Endometrial microvascular endothelial cells (primary cell): Measurements from ENCODE around the gene MR1. TPM values are rescaled to one million over a fixed set of nuclear protein-coding genes. Genes with fewer than 3 reads are reported as not detected.

ENCODE experiments used
- in situ Hi-C: cut with HindIII; loops from 2 replicates; pipeline ENCODE4 v1.10.0; 2017; ENCODE audit warnings: low sequenced_read_pairs, low pct_unique_long_range_greater_than_20kb; ENCODE audit errors: inconsistent ontology term
- total RNA-seq: library from RNA; depleted of rRNA; stranded (reverse); fragments of >200 nt; gene quantifications from one replicate; pipeline ENCODE4 v1.2.3, GENCODE V29; 2015; ENCODE audit errors: inconsistent ontology term

Gene MR1
- total RNA-seq = 13.8 TPM

DNA sequence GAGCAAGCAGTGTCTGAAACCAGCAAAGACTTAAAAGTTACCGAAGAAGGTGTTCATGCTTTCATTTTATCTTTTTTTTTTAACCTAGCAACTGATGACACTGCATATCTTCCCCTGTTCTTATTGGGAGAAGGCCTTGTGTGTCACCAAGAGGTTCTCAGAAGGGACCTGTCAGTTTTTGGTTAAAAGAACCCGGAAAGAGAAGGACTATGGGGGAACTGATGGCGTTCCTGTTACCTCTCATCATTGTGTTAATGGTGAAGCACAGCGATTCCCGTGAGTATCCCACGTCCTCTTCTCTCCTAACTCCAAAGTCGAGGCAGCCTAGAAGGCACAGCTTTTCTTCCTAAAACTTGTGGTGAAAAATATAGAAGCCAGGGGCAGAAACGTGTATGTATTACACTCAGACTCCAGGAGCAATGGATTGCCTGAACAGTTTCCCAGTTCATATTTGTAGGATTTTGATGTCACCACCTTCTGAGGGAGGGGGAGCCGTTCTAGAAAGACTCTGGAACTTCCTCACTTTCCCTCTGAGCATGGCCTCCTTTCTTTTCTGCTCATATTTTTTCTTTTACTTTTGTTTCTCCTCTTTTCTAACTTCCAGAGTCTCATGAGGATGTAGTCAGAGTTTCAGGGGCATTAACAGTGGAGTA, at the start of gene MR1:
MR1 (plus strand) TSS at position 185 of the 653 bp plus-strand sequence; CDS start at position 210, 25 bp downstream.
- in situ Hi-C loops = no loop called here

DNA sequence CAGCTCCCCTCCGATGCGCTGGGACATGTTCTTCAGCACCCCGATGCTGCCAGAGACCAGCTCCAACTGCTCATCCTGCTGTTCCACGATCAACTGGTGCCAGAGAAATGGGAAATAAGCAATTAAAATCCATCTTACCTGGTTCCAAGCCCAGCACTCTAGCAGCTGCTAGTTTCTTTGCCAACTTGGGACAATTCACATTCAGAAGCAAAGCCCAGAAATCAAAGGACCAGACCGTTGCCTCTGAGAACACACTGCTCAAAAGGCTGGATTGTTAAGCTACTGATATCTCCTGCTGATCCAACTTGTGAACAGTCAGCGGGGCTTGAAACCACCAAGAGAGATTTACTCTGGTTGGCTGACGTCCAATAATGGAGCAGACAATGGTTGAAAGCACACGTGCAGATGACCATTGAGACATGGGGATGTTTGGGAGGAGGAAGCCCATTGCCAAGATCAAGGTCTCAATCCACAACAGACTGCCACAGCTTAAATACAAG, 45.5 kb upstream of the MR1 start:
- in situ Hi-C loops = no loop called here

DNA sequence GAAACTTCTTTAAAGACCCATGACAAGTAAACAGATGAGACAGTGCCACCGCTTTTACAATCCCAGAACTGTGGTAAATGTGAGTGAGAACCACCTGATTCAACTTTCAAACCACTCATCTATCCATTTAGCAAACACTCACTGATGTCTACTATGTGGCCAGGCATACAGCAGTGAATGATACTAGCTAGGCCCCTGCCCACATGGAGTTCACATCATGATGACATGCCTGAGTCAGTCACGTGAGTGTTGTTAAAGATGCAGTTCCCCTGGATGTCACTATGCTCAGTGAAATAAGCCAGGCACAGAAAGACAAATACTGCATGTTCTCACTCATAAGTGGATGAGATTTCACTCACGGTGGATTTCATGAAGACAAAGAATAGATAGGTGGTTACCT, 39.5 kb upstream of the MR1 start:
- in situ Hi-C loops = no loop called here

DNA sequence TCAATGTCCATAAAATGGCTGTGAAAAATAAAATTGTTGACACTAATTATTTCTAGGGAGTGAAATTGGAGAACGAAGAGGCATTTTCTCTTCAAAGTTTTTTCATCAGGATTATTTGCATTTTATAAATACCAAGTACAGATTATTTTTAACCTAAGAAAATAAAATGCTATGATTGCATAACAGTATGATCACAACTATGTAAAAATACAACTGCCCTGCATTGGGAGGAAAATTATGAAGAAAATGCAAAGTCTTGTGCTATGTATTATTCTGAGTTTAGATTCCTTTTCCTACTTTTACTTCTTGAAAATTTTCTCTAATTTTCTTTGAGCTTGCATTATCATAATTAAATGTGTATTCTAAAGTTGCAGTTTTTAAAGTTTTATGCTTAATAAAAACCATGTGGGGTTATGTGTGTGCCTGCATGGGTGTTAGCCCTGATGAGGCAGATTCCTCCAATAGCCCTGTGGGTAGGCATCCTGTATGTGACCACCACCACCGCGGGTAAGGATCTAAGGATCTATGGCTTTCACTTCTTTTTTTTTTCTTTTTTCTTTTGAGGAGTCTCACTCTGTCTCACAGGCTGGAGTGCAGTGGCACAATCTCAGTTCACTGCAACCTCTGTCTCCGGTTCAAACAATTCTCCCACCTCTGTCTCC, 35.8 kb upstream of the MR1 start:
- in situ Hi-C loops = no loop called here

DNA sequence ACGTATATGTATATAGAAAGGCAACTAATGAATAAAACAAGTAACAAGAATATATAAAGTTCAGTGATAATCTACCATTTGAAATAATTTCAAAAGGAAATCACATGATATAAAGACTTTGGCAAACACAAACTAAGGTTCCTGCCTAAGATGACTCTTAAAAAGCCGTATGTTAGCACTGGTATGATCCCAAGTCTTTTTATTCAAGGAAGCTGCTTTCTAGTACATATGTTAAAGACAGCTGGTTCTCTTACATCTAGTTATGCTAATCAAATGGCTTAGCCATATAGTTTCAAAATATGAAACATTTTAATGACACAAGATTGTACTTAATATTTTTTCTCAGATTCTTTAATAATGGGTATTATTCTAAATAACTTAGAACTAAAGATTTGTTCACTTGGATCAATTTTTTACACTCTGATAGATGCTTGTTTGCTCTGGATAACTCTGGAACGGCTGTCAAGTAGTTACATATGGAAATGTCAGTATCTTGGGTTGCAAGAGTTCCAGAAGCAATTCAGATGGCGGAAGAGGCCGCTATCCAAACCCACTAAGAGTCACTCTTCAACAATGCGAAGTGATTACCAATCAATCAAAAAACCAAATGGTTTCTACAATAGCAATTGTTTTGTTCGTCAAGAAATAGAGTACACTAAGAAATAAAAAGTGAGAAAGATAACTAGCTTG, 32.5 kb upstream of the MR1 start:
- in situ Hi-C loops = no loop called here

DNA sequence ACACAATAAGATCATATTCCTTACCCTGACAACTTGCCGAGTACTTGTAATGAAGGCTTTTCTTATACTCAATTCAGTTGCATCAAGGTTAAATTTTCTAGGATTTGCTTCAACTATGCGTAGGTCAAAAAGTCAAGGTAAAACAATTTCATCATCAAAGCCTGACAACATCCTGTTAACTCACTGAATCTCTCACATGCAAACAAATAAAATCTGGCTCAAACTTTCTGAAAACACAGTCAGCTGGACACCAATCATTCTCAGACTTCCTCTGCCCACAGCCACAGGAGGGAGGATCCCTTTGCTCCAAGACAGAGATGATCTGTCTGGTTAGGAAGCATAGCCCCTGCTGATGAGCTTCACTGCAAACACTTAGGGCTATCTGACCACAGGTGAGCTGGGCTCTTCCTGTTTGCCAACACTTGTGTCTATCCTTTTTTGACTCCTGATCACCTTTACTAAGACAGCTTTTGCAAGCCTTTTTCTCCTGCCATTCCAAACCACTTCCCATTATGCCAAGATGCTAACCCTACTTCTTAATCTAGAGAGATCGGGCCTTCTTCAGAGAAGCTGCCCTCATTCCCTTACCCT, 31.1 kb upstream of the MR1 start:
- in situ Hi-C loops = no loop called here

DNA sequence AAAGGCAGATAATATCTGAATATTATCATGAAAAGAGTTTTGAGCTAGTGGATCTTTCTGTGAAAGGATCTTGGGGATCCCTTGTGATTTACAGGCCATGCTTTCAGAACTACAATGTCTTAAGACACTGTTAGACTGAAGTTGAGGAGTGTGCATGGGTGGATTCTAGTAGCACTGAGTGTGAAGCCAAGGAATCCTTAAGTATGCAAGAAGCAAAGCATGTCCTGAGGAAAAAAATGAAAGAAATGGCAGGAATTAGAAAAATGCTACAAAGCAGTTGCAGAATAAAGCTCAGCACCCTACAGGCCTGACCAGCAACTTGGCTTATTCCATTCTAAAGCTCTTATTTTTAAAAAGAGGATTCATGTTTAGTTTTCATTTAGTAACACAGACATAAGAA, 23.0 kb upstream of the MR1 start:
- in situ Hi-C loops = no loop called here

DNA sequence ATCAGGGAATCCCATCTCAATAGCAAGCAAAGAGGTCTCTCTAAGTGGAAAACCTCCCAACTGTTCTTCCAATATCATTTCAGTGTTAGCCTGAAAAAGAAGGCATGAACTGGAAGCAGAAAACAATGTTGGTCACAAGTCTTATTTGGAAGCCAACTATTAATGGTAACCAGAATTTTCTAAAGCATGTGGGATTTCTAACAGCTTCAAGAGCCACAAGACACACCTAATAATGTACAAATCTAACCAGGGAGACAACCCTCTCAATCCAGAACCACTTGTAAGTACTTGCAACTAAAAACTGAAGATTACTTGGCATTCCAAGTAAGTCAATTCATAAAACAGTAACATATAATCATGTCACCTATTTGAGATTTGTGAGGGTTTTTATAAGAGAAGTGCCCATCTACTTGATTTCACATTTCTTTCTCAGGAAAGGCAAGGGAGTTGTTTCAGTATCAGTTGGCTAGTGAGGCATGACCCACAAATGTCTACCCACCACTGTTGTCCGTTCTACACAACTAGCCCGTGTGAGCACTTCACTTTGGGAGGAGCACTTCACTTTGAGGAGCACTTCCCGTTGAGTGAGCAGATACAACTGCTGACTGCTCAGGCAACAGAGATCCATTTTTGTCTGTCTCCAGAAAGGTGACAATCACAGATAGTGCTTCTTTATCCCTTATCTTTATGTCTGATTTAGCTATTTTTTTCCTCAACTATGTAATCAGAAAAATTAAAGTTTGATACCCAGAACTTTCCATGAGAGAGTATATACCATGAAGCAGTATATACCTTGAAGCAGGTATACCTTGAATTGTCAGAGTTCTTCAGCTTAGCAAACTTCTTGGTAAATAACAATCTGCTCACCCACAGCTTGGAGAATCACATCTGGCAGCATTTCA, 22.2 kb upstream of the MR1 start:
- in situ Hi-C loops = no loop called here

DNA sequence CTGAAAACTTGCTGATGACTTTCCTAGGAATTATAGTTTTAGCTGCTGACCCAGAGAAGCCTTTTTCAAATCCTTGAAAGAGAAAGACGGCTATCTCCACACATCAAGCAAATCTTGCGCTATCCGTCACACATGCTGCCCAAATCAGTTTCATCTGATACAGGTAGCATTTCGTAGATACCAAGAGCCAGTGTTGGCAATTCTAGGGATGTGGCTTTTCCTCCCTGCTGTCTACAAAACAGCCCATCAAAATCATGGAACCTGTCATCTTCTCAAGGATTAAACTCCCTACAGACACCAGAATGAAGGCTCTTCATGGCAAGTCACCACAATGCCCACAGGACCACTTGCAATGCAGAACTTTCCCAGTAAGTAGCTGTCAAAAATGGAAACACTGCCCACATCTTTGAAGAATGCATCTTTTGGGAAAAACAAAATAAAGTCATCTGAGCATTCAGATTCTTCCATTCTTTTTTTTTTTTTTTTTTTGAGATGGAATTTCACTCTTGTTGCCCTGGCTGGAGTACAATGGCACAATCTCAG, 21.5 kb upstream of the MR1 start:
- in situ Hi-C loops = no loop called here

DNA sequence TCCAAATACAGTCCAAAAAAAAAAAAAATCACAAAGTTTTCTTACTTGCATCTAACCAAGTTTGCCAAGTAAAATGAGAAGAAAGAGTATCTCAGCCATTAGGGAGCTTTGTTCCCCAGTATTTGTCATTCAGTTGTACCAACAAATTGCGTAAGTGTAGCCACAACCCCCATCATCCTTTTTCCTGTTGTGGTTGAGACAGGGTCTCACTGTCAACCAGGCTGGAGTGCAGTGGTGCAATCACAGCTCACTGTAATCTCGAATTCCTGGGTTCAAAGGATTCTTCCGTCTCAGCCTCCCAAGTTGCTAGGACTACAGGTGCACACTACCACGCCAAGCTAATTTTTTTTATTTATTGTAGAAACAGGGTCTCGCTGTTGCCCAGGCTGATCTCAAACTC, 20.6 kb upstream of the MR1 start:
- in situ Hi-C loops = no loop called here

DNA sequence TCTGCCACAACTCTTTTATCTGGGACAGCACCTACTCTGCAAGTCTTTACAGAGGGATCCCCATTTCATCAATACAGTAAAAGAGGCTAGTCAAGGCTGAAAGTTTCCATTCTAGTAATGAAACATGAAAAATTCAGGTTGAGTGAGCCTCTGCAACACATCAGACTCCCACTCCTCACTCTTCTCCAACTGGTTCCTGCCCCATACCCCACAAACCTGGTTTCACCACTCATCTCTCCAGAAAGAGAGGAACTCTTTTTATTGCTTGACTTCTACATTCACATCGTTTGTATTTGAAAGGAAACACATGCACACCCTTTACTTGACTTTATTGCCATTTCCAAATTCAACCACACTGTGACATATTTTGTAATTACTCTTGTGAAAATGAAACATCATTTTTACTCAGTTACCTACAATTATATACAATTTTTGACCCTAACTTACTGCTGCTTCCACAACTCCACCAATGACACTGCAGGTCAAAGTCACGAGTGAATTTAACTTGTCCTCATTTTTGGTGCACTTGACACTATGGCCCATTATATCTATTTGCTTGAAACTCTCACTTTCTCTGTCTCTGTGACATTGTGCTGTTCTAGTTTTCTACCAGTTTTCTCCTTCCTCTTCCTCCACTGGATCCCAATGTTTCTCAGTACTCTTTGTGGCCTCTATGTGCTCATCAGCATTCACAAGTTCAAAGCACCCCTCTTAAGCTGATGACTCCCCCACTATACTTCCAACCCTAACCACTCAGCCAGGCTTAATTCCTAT, 19.1 kb upstream of the MR1 start:
- in situ Hi-C loops = no loop called here

DNA sequence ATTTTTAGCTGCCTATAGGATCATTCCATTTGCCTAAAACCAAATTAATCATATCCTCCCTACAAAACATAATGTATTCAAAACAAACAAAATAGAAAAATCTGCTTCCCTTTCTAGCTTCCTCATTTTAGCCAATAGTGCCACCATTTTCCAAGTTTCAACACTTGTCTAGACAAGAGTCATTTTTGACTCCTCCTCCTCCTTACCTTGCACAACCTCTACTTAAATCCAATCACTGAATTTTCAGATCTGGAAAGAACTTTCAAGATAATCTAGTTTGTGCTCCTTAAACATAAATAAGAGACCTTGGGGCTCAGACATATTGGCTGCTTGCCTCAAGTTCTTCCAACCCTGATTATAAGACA, 18.6 kb upstream of the MR1 start:
- in situ Hi-C loops = no loop called here

DNA sequence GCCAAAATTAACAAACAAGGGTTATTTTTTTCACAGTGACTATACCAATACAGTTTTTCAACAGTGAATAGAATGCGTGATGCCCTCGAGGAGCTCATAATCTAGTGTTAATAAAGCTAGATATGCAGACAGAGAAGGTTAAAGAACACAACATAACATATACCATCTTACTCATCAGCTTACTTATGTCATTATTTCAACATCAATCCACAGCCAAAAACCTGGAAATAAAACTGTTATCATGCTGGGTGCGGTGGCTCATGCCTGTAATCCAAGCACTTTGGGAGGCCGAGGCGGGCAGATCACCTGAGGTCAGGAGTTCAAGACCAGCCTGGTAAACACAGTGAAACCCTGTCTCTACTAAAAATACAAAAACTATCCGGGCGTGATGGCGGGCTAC, 17.2 kb upstream of the MR1 start:
- in situ Hi-C loops = no loop called here

DNA sequence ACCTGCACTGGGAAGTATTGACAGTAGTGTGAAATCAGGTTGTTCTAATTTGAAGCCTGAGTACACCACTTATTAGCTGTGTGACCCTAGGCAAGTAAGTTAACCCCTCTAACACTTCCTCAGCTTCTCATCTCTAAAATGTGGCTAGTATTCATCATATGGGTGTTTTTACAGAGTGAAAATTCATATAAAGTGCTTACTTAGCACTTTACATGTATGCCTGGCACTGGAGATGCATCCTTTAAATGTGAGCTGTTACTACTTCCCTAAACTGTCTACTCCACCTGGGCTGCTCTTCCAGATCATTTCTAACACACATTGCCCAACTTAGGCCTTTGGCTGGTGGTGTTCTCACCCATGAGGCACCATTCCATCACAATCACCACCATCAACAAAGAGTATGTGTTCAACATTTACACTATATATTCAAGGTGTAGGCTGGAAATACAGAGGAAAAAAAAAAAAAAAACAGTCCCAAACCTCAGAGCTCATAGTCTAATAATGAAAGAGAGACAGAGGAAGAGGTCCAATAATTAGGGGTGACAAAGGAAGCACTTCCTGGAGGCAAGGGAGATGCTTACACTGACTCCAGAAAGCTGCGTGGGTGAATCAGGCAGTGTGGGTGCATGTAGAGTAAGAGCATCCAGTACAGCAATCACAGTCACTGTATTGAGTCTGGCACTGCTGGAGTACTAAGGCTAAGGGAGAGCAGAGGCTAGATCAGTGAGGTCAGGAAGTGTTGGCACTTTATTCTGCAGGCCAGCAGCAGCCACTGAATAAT, 14.7 kb upstream of the MR1 start:
- in situ Hi-C loops = no loop called here

DNA sequence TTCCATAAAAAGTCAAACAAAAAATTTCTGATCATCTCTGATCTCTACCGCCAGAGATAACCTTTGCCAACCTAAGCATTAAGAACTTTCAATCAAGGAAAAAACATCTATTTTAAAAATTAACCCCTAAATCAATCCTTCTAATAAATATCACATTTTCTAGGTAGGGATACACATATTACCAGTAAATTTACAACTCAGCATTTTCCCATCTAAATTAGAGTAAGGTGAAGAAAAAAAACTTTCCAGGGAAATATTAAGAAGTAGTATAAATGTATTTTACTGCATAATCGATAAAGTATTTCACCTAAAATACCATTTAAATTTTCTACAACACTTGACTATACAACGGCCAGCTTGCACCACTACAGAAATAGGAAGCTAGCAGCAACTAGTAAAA, 12.6 kb upstream of the MR1 start:
- in situ Hi-C loops = no loop called here

DNA sequence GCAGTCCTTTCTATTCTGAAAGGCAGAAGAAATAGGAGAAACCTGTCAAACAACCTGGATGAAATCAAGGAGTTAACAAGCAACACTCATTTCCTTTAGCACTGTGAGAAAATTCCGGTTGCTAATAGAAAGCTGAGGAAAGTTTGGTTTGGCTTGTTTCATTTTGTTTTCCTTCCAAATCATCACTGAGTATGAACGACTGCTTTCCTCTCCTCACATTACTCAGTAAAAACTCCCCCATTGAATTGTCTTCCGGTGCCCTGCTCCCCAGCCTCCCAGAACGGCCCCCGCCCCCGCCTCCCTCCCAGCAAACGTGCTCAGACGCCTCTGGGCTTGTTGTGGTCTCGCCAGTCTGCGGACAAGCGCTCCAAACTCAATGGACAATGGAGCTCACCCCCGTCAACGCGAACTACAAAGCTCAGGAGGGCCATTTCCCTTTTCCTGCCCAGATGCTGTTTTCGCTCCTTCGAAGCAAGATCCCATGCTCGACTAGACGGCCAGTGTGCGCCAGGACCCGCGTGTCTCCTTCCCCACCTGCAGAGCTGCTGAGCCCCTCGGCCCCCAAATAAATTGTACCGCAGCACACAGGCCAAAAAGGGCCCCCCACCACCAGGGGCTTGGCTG, 11.9 kb upstream of the MR1 start:
- in situ Hi-C loops = no loop called here
